Parathyroid adenoma (tissue), 2 donors: ENCODE results near the gene ANKRD65.

Experiments used
- H2AFZ ChIP-seq: fragments of 300-600 bp; sonication (generic); one replicate; pipeline ENCODE4 v1.7.0; 2017; ENCODE audit warnings: antibody characterized with exemption, mild to moderate bottlenecking
- H3K27ac ChIP-seq: fragments of 300-600 bp; sonication (generic); one replicate; pipeline ENCODE4 v1.7.0; 2017
- H3K27me3 ChIP-seq: fragments of 300-600 bp; sonication (generic); one replicate; pipeline ENCODE4 v1.7.0; 2017; ENCODE audit warnings: low read length; ENCODE audit not compliant: control insufficient read depth, insufficient read depth
- H3K36me3 ChIP-seq: fragments of 300-600 bp; sonication (generic); one replicate; pipeline ENCODE4 v1.7.0; 2017; ENCODE audit warnings: low read length; ENCODE audit not compliant: control insufficient read depth, insufficient read depth
- H3K4me1 ChIP-seq: fragments of 300-600 bp; sonication (generic); one replicate; pipeline ENCODE4 v1.7.0; 2017; ENCODE audit warnings: control low read depth
- H3K4me2 ChIP-seq: fragments of 300-600 bp; sonication (generic); one replicate; pipeline ENCODE4 v1.7.0; 2017; ENCODE audit warnings: low read length
- H3K4me3 ChIP-seq: fragments of 300-600 bp; sonication (generic); one replicate; pipeline ENCODE4 v1.7.0; 2017; ENCODE audit warnings: low read depth, low read length
- H3K79me2 ChIP-seq: fragments of 300-600 bp; sonication (generic); one replicate; pipeline ENCODE4 v1.7.0; 2017; ENCODE audit warnings: control low read depth
- H3K9ac ChIP-seq: fragments of 300-600 bp; sonication (generic); one replicate; pipeline ENCODE4 v1.7.0; 2017; ENCODE audit warnings: mild to moderate bottlenecking
- H3K9me3 ChIP-seq: fragments of 300-600 bp; sonication (generic); one replicate; pipeline ENCODE4 v1.7.0; 2017; ENCODE audit warnings: low read length; ENCODE audit not compliant: control insufficient read depth
- TF ChIP-seq, protein P1 (sequence below): fragments of 300-600 bp; sonication (generic); IDR thresholded peaks from one replicate; pipeline ENCODE4 v1.7.0; 2017; ENCODE audit warnings: antibody characterized with exemption, mild to moderate bottlenecking
- donor health status: primary hyperparathyroidism.

The ANKRD65 gene

DNA sequence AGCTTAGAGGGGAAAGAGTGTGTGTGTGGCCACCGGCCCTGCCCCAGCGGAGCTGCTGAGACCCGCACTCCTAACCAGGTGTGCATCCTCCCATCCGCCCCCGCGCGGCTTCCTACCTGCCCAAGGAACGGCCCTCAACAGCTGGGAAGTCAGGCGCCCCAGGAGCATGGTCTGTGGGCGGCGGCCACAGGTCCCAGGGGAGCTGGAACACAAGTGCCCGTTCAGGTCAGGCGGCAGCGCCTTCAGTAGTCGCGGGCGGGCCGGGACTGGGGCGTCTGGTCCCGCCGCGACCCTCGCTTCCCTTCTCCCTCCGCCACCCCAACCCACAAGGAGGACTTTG, 46.5 kb downstream of the ANKRD65 start:
- peak overlapping the region; percentile 80 for H2AFZ ChIP-seq
- TF ChIP-seq, protein P1, sequence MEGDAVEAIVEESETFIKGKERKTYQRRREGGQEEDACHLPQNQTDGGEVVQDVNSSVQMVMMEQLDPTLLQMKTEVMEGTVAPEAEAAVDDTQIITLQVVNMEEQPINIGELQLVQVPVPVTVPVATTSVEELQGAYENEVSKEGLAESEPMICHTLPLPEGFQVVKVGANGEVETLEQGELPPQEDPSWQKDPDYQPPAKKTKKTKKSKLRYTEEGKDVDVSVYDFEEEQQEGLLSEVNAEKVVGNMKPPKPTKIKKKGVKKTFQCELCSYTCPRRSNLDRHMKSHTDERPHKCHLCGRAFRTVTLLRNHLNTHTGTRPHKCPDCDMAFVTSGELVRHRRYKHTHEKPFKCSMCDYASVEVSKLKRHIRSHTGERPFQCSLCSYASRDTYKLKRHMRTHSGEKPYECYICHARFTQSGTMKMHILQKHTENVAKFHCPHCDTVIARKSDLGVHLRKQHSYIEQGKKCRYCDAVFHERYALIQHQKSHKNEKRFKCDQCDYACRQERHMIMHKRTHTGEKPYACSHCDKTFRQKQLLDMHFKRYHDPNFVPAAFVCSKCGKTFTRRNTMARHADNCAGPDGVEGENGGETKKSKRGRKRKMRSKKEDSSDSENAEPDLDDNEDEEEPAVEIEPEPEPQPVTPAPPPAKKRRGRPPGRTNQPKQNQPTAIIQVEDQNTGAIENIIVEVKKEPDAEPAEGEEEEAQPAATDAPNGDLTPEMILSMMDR: no peak
- H3K27me3 ChIP-seq: no peaks in the 10 kb centered on the region
- peak overlapping the region; percentile 97 for H3K4me3 ChIP-seq
- H3K4me1 ChIP-seq: no peaks in the 10 kb centered on the region
- peak overlapping the region; percentile 91 for H3K27ac ChIP-seq
- H3K9me3 ChIP-seq: no peaks in the 10 kb centered on the region
- H3K4me2 ChIP-seq: peak overlapping the region; percentile 92
- H3K9ac ChIP-seq: peak overlapping the region; percentile 57
- H3K36me3 ChIP-seq: no peaks in the 10 kb centered on the region
- no peaks in the 10 kb centered on the region for H3K79me2 ChIP-seq

DNA sequence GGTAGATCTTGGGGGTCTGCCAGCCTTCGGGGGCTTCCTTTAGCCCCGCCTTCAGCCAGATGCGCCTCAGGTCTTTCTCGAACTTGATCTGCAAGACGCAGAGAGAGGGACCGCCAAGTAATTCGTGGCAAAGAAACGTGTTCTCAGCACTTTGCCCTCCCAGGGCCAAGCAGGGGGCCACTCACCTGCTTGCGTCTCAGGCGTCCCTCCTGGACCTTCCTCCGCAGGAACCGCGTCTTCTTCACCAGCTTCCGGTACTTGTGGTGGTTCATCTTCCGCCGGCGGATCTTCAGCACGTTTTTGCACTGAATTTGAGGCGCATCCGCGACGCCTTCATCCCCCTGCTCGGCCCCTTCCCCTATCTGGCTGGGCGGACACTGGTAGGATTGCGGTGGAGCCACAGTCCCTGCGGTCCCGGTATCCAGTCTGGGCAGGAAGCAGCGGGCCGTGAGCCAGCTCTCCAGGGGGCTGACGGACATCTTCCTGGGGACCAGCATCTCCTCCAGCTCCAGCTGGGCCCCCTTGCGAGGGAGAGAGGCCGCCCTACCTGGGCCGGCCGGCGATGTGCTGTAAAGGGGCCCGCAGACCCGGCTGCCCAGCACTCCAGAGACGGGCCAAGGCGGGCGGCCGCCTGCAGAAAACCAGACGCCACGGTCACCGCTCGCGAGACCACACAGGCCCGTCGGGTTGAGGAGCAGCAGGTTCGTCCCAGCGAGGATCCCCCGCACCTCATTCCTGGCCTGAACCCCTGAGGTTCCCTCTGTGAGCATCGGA, 47.1 kb downstream of the ANKRD65 start:
- Histone ChIP-seq H3K9ac (peak overlapping the region; percentile 57), H3K4me1 (no peaks in the 10 kb centered on the region), H3K79me2 (no peaks in the 10 kb centered on the region), H3K27me3 (no peaks in the 10 kb centered on the region), H3K4me2 (peak overlapping the region; percentile 92), H2AFZ (no peak overlapping the region), H3K9me3 (no peaks in the 10 kb centered on the region), H3K36me3 (no peaks in the 10 kb centered on the region), H3K27ac (no peak overlapping the region), H3K4me3 (peak overlapping the region; percentile 97)
- TF ChIP-seq, protein P1: no peak

DNA sequence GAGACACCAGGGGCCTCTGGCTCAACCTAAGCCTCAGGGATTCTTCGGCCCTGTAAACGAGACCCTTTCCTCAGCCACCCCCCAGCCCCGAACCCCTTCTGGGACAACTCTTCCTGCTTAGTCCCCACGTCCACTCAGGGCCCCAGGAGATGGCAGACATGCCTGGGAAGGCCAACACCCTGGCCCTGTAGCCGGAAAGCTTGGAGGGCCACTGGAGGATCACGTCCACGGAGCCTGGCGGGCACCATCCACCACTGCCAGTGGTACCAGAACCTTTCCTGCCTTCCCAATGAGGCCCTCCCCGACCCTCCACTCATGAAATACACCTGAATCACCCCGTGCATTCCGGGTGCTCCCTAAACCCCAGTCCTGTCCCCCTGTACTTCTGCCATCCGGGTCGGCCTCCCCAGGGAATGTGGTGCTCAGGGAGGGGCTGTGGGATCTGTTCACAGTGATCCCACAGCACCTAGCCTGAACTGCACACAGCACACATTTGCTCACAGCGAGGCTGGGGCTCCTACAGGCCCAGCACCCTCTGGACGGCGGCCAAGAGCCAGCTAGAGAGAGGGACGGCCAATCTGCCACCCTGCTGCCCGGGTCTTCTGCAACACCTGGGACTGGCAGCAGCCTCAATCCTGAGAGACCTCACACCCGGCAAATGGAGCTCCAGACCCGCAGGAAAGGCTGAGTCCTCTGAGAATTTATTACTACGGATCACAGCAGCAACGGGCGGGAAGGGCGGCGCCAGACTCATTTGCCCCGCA, 47.8 kb downstream of the ANKRD65 start:
- H3K27me3 ChIP-seq: no peaks in the 10 kb centered on the region
- H2AFZ ChIP-seq: no peak overlapping the region
- H3K4me2 ChIP-seq: no peak overlapping the region
- H3K27ac ChIP-seq: no peak overlapping the region
- H3K79me2 ChIP-seq: no peaks in the 10 kb centered on the region
- no peak overlapping the region for H3K9ac ChIP-seq
- H3K4me3 ChIP-seq: no peak overlapping the region
- H3K36me3 ChIP-seq: no peaks in the 10 kb centered on the region
- H3K4me1 ChIP-seq: no peaks in the 10 kb centered on the region
- H3K9me3 ChIP-seq: no peaks in the 10 kb centered on the region
- TF ChIP-seq, protein P1: no peak

DNA sequence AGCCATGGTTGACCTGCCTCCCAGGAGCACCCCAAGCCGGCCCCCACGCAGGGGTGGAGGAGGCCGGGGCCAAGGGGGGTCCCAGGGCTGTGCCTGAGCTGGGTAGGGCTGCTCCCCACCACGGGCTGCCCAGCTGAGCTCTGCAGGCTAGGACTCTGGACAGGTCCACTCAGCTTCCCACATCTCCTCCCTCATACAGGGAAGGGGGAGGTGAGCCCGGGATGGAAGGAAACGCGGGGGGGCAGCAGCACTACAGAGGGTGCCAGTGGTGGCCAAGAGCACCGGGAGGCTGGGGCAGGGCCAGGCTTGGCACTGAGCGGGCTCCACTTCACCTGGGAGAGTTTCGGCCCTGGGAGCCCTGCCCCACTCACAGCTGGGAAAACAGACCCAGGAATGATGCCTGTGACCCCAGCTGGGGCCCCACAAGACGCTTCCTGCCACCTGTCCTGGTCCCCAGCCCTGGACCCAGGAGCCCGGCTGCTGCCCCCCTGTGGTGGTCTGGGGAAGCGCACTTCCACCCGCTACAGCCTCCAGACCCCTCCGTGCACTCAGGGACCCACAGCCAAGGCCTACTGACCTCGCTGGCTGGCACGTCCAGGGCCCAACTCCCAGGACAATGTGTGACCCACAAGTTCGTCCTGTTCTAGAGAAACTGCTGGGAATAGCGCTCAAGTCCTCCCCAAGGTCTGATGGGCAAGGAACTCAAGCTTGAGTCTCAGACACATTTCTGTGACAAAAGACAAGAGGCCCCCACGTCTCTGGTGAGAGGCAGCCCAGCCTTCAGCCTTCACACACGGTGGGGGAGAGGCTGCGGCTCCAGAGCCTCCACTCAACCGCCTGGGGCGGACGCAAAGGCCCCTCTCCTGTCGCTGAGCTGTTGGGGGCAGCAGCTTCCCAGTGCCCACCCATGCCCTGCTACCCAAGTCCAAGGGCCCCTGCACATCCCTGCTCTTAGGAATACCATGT, 49.0 kb downstream of the ANKRD65 start:
- TF ChIP-seq, protein P1: peak; percentile 78
- Histone ChIP-seq H3K9me3 (no peaks in the 10 kb centered on the region), H3K79me2 (no peaks in the 10 kb centered on the region), H2AFZ (no peak overlapping the region), H3K9ac (no peak overlapping the region), H3K36me3 (no peaks in the 10 kb centered on the region), H3K27ac (no peak overlapping the region), H3K4me1 (no peaks in the 10 kb centered on the region), H3K4me2 (no peak overlapping the region), H3K27me3 (no peaks in the 10 kb centered on the region), H3K4me3 (peak overlapping the region; percentile 16)
